Mammary epithelial cell (primary cell): ENCODE results near the gene RACK1.

Experiments
- EZH2 ChIP-seq: IDR thresholded peaks from 2 replicates; pipeline ENCODE4 v1.6.1; 2012; ENCODE audit warnings: low read length, inconsistent platforms, borderline replicate concordance
- TF ChIP-seq, protein P1 (sequence below), 2 donors: IDR thresholded peaks in 1 of 2; conservative IDR thresholded peaks in 1 of 2; 2 replicates each; pipeline ENCODE4 v1.5.1; 2011 to 2012; ENCODE audit warnings: inconsistent platforms in 2 of 2, low read length in 2 of 2, mild to moderate bottlenecking in 2 of 2, control low read depth in 1 of 2, low read depth in 1 of 2; ENCODE audit not compliant: insufficient read depth in 1 of 2; ENCODE audit errors: extremely low read depth in 1 of 2

DNA sequence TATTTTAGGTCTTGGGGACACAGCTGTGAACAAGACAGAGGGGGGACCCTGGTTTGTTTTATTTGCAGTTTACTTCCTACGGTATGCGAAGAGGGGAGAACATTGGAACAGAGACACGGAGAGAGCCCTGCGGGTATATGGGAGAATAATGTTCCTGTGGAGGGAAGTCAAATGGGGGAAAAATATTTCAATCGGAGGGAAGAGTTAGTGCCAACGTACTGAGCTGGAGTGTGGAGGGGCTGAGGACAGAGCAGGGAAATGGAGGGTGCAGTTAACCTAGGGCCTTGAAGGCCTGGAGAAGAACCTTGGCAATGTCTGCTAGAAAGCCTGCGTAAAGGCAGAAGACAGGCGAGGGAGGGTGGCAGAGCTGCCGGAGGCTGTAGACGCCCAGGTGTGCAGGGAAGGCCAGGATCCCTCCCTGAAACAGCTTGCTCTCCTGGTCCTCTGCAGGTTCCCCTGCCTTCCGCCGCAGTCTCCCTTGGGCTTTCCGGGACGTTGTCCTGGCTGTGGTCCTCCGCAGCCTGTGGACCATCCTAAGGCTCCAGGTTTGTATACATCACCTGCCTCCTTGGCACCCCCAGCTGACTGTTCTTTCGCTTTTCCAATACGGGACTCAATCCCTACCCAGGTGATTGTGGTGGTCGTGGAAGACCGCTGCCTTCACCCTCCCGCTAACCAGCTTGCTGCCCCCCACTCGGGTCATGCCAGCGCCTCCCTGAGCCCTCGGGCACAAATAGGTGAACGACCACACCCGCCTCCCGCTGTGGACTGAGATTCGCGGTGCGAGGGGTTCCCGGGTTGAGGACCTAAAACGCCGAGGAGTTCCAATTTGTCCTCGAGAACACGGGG is 1.9 kb upstream of the RACK1 start:
- TF ChIP-seq, protein P1, sequence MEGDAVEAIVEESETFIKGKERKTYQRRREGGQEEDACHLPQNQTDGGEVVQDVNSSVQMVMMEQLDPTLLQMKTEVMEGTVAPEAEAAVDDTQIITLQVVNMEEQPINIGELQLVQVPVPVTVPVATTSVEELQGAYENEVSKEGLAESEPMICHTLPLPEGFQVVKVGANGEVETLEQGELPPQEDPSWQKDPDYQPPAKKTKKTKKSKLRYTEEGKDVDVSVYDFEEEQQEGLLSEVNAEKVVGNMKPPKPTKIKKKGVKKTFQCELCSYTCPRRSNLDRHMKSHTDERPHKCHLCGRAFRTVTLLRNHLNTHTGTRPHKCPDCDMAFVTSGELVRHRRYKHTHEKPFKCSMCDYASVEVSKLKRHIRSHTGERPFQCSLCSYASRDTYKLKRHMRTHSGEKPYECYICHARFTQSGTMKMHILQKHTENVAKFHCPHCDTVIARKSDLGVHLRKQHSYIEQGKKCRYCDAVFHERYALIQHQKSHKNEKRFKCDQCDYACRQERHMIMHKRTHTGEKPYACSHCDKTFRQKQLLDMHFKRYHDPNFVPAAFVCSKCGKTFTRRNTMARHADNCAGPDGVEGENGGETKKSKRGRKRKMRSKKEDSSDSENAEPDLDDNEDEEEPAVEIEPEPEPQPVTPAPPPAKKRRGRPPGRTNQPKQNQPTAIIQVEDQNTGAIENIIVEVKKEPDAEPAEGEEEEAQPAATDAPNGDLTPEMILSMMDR (conservative IDR thresholded peaks at IDR 0.05 in 1 of 2, IDR thresholded peaks at IDR 0.05 in 1 of 2; ENCODE audit: extremely low read depth in 1 of 2, insufficient read depth in 1 of 2, low read depth in 1 of 2, low read length in 2 of 2), result no peak
- no peak for TF ChIP-seq EZH2
